Thoracic aorta (tissue), 2 donors: ENCODE measurements around the gene GIGYF2. TPM values are rescaled to one million over a fixed set of nuclear protein-coding genes. Genes with fewer than 3 reads are reported as not detected.

Experiments used
- ATAC-seq: fragments of 150-250 bp; one replicate; pipeline ENCODE4 v1.8.0; 2017; ENCODE audit warnings: low read depth; ENCODE audit not compliant: insufficient number of reproducible peaks, low FRiP score
- DNase-seq: peaks from one replicate; pipeline ENCODE4 v3.0.0-alpha.2; 2020; ENCODE audit warnings: low spot score
- H3K27ac ChIP-seq, 2 donors: fragments of 200-600 bp; sonication (generic); 1 replicate in 1 of 2; 2 replicates in 1 of 2; pipeline ENCODE4 v1.5.1; 2016; ENCODE audit warnings: mild to moderate bottlenecking in 2 of 2, moderate library complexity in 2 of 2
- H3K27me3 ChIP-seq: fragments of 200-600 bp; sonication (generic); replicated peaks from 2 replicates; pipeline ENCODE4 v1.6.0; 2016; ENCODE audit warnings: mild to moderate bottlenecking; ENCODE audit not compliant: insufficient read depth
- H3K36me3 ChIP-seq: fragments of 200-600 bp; sonication (generic); one replicate; pipeline ENCODE4 v1.5.1; 2016
- H3K4me1 ChIP-seq, 2 donors: fragments of 200-600 bp; sonication (generic); 1 replicate in 1 of 2; 2 replicates in 1 of 2; pipeline versions ENCODE4 v1.5.1 to v1.6.0; 2016; ENCODE audit warnings: low read depth in 2 of 2, mild to moderate bottlenecking in 1 of 2; ENCODE audit not compliant: control insufficient read depth in 1 of 2
- H3K4me3 ChIP-seq: fragments of 200-600 bp; sonication (generic); 2 replicates; pipeline ENCODE4 v1.5.1; 2016; ENCODE audit warnings: mild to moderate bottlenecking
- H3K9me3 ChIP-seq: fragments of 200-600 bp; sonication (generic); 2 replicates; pipeline ENCODE4 v1.5.1; 2016
- CTCF ChIP-seq: fragments of 200-600 bp; sonication (generic); IDR thresholded peaks from one replicate; pipeline ENCODE4 v1.5.1; 2019; ENCODE audit warnings: antibody characterized with exemption
- total RNA-seq, 2 donors: library from RNA; depleted of rRNA; stranded (reverse); fragments of >200 nt; gene quantifications; one replicate each; pipeline versions ENCODE4 v1.1.0 to v1.2.3, GENCODE V29; 2016

The GIGYF2 gene
- total RNA-seq, 2 donors from 2014 or later, result 54.7 to 121 TPM

DNA sequence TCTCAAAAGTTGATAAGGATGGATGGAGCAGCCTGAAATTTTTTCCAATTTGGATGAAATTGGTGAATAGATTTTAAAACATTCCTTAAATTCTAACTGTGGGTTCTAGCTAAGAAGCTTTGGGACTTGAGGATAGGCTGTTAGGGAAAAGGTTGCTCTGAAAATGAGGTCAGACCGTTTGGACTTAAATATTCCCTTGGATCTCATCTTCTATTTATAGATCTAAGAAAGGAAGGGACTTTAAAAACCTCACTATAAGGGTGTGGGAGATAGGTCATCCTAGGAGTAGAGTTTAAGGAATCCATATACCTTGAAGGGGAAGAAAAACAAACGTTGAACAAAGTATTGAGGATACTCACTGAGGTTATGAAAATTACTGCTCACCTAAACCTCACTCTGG is 155.5 kb downstream of the GIGYF2 start:
- Histone ChIP-seq H3K27me3 (no peaks in the 10 kb centered on the region), H3K9me3 (no peaks in the 10 kb centered on the region), H3K36me3 (peaks cover 57% of the 10 kb centered on the region), H3K4me1 (peaks cover 0 to 9% of the 10 kb centered on the region in 2 donors), H3K4me3 (no peak overlapping the region), H3K27ac (no peak overlapping the region)
- no peak for TF ChIP-seq CTCF
- ATAC-seq, result no peak
- DNase-seq, result no peak

GRCh38 chr2:232854082-232854481 is 157.0 kb downstream of the GIGYF2 start:
- no peak overlapping the region for H3K4me3 ChIP-seq
- H3K36me3 ChIP-seq, result peaks cover 54% of the 10 kb centered on the region
- no peak for TF ChIP-seq CTCF
- peaks cover 0 to 9% of the 10 kb centered on the region in 2 donors for H3K4me1 ChIP-seq
- ATAC-seq (no peak), DNase-seq (no peak)
- H3K27ac ChIP-seq, result no peak overlapping the region
- no peaks in the 10 kb centered on the region for H3K27me3 ChIP-seq
- no peaks in the 10 kb centered on the region for H3K9me3 ChIP-seq

DNA sequence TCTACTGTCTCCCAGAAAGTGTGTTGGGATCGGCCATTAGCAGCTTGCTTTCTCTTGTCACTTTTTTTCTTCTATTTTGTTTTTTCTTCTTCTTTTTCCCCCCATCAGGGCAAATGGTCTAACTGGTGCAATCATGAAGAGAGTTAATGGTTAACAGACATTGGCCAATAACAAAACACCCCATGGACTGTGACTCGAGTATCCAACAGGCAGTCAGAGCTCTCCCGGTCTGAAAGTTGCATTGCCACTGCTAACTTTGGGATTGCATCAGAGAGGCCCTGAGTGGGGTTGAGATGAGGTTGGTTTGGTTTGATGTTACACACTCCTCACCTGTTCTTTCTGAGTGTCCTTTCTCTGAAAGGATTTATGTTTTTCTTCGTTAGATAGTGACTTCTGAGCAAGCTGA is 160.0 kb downstream of the GIGYF2 start:
- no peak for DNase-seq
- peaks cover 25% of the 10 kb centered on the region for H3K36me3 ChIP-seq
- H3K4me1 ChIP-seq, result peaks cover 0 to 9% of the 10 kb centered on the region in 2 donors
- no peak overlapping the region for H3K27ac ChIP-seq
- no peak for ATAC-seq
- no peak overlapping the region for H3K4me3 ChIP-seq
- no peak for TF ChIP-seq CTCF
- no peaks in the 10 kb centered on the region for H3K27me3 ChIP-seq
- no peaks in the 10 kb centered on the region for H3K9me3 ChIP-seq

DNA sequence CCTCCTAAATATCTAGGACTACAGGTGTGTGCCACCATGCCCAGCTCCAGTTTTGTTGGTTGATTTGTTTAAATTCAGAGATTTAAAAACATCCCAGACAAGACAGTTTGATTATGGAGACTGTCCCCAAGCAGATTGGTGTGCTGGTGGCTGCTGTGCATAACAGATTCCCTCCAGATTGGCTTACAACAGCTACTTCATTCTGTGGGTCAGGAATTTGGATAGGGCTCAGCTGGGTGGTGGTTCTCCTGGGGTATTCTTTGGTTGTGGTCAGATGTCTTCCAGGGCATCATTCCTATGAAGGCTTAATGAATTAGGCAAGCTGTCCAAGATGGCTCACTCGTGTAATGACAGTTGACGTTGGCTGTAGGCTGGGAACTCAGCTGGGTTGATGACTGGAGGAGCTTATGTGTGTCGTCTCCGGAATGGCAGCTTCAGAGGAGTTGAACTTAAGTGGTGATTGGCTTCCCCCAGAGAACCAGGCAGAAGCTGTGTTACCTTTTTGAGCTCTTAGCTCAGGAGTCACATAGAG is 162.3 kb downstream of the GIGYF2 start:
- peaks cover 24% of the 10 kb centered on the region for H3K36me3 ChIP-seq

GRCh38 chr2:232860593-232861241 is 163.6 kb downstream of the GIGYF2 start:
- H3K27me3 ChIP-seq, result no peaks in the 10 kb centered on the region
- no peaks in the 10 kb centered on the region for H3K4me1 ChIP-seq
- H3K9me3 ChIP-seq, result no peaks in the 10 kb centered on the region
- no peak overlapping the region for H3K27ac ChIP-seq
- TF ChIP-seq CTCF, result no peak
- peaks cover 24% of the 10 kb centered on the region for H3K36me3 ChIP-seq
- ATAC-seq (no peak), DNase-seq (no peak)
- H3K4me3 ChIP-seq, result no peak overlapping the region

More for the DNA sequence above, 162.3 kb downstream of the GIGYF2 start:
- Histone ChIP-seq H3K4me1 (no peaks in the 10 kb centered on the region), H3K9me3 (no peaks in the 10 kb centered on the region), H3K27me3 (no peaks in the 10 kb centered on the region), H3K27ac (no peak overlapping the region), H3K4me3 (no peak overlapping the region)
- no peak for TF ChIP-seq CTCF
- ATAC-seq (no peak), DNase-seq (no peak)
